Neural progenitor cell (in vitro differentiated cells): ENCODE results near the gene NUDT21. TPM values are rescaled to one million over a fixed set of nuclear protein-coding genes. Genes with fewer than 3 reads are reported as not detected.
"Not testable (repeated sequence)": the region's sequence is repeated elsewhere in the genome, so short reads cannot be mapped to it uniquely, and the experiment has no call there.

Experiments
- DNase-seq: peaks from one replicate; pipeline ENCODE4 v3.0.0-alpha.2; 2016; ENCODE audit warnings: low spot score
- H2AFZ ChIP-seq: fragments of 200-600 bp; sonication (generic); replicated peaks from 2 replicates; pipeline ENCODE4 v1.6.1; 2016; ENCODE audit warnings: antibody characterized with exemption
- H3F3A ChIP-seq: fragments of 200-600 bp; sonication (generic); 2 replicates; pipeline ENCODE4 v1.6.1; 2016; ENCODE audit warnings: antibody characterized with exemption, low read depth
- H3K27ac ChIP-seq: fragments of 200-600 bp; sonication (generic); 2 replicates; pipeline ENCODE4 v1.5.1; 2016; ENCODE audit warnings: mild to moderate bottlenecking
- H3K27me3 ChIP-seq: fragments of 200-600 bp; sonication (generic); 2 replicates; pipeline ENCODE4 v1.6.1; 2016; ENCODE audit warnings: mild to moderate bottlenecking, moderate library complexity
- H3K36me3 ChIP-seq: fragments of 200-600 bp; sonication (generic); 2 replicates; pipeline ENCODE4 v1.5.1; 2016
- H3K4me1 ChIP-seq: fragments of 200-600 bp; sonication (generic); 2 replicates; pipeline ENCODE4 v1.6.1; 2016; ENCODE audit warnings: mixed run types
- H3K4me2 ChIP-seq: fragments of 200-600 bp; sonication (generic); 2 replicates; pipeline ENCODE4 v1.6.1; 2016
- H3K4me3 ChIP-seq: fragments of 200-600 bp; sonication (generic); 2 replicates; pipeline ENCODE4 v1.5.1; 2016
- H3K79me2 ChIP-seq: fragments of 200-600 bp; sonication (generic); 2 replicates; pipeline ENCODE4 v1.6.1; 2016; ENCODE audit warnings: low read depth
- H3K9ac ChIP-seq: fragments of 200-600 bp; sonication (generic); 2 replicates; pipeline ENCODE4 v1.6.1; 2016
- H3K9me3 ChIP-seq: fragments of 200-600 bp; sonication (generic); 2 replicates; pipeline ENCODE4 v1.5.1; 2016; ENCODE audit warnings: low read depth
- H4K20me1 ChIP-seq: fragments of 200-600 bp; sonication (generic); 2 replicates; pipeline ENCODE4 v1.6.1; 2016; ENCODE audit warnings: low read depth
- H3K27ac Mint-ChIP-seq: 3 replicates; pipeline ENCODE4 v1.8.0; 2021; ENCODE audit warnings: mixed read lengths
- H3K27me3 Mint-ChIP-seq: 2 replicates; pipeline ENCODE4 v1.8.0; 2022; ENCODE audit warnings: low read depth, mild to moderate bottlenecking, inconsistent platforms, moderate library complexity, mixed read lengths; ENCODE audit not compliant: insufficient read depth
- H3K36me3 Mint-ChIP-seq: 3 replicates; pipeline ENCODE4 v1.8.0; 2021; ENCODE audit warnings: mixed read lengths
- H3K4me1 Mint-ChIP-seq: 3 replicates; pipeline ENCODE4 v1.8.0; 2021; ENCODE audit warnings: mixed read lengths
- H3K4me3 Mint-ChIP-seq: 3 replicates; pipeline ENCODE4 v1.8.0; 2021; ENCODE audit warnings: mild to moderate bottlenecking, moderate library complexity, mixed read lengths
- H3K9me3 Mint-ChIP-seq: 3 replicates; pipeline ENCODE4 v1.8.0; 2020; ENCODE audit warnings: mixed read lengths
- CTCF ChIP-seq: fragments of 200-600 bp; sonication (generic); IDR thresholded peaks from 2 replicates; pipeline ENCODE4 v1.5.1; 2017; ENCODE audit warnings: antibody characterized with exemption, mild to moderate bottlenecking
- EZH2 ChIP-seq: fragments of 200-600 bp; sonication (generic); IDR thresholded peaks from 2 replicates; pipeline ENCODE4 v1.6.1; 2017; ENCODE audit warnings: antibody characterized with exemption, mild to moderate bottlenecking, moderate library complexity
- EZH2phosphoT487 ChIP-seq: fragments of 200-600 bp; sonication (generic); IDR thresholded peaks from 2 replicates; pipeline ENCODE4 v1.6.1; 2017; ENCODE audit warnings: antibody characterized with exemption
- total RNA-seq: library from RNA; depleted of rRNA; stranded (reverse); fragments of >200 nt; gene quantifications from 2 replicates; pipeline ENCODE4 v1.2.3, GENCODE V29; 2015; ENCODE audit warnings: low replicate concordance

The NUDT21 gene
- total RNA-seq, 1 donor from 2014 or later = 256 TPM

GRCh38 chr16:56399047-56399446 is 52.1 kb downstream of the NUDT21 start:
- Histone ChIP-seq H3K9me3 (no peaks in the 10 kb centered on the region), H3K4me3 (no peak overlapping the region), H4K20me1 (no peaks in the 10 kb centered on the region), H3K27ac (no peak overlapping the region), H3K79me2 (no peaks in the 10 kb centered on the region), H3K4me1 (no peaks in the 10 kb centered on the region), H2AFZ (no peak overlapping the region), H3F3A (peaks cover 3% of the 10 kb centered on the region), H3K27me3 (no peaks in the 10 kb centered on the region), H3K4me2 (no peak overlapping the region), H3K9ac (no peak overlapping the region), H3K36me3 (peaks cover under 1% of the 10 kb centered on the region)
- DNase-seq = no peak
- Mint-ChIP-seq H3K27ac (no peak overlapping the region), H3K27me3 (peaks cover 2% of the 10 kb centered on the region), H3K36me3 (peaks cover 46% of the 10 kb centered on the region), H3K9me3 (peaks cover 12% of the 10 kb centered on the region), H3K4me1 (peaks cover 17% of the 10 kb centered on the region), H3K4me3 (no peak overlapping the region)
- TF ChIP-seq CTCF = no peak

GRCh38 chr16:56396724-56397123 is 54.4 kb downstream of the NUDT21 start:
- H3K4me3 ChIP-seq, H4K20me1 ChIP-seq, H3K4me2 ChIP-seq, H3K4me1 ChIP-seq, H3K27ac ChIP-seq, H3K27ac Mint-ChIP-seq, H2AFZ ChIP-seq, H3K36me3 ChIP-seq, DNase-seq, H3F3A ChIP-seq, H3K9ac ChIP-seq, H3K9me3 ChIP-seq, H3K27me3 Mint-ChIP-seq, H3K4me3 Mint-ChIP-seq, H3K27me3 ChIP-seq, H3K79me2 ChIP-seq: not testable (repeated sequence)
- peaks cover 20% of the 10 kb centered on the region for H3K9me3 Mint-ChIP-seq
- H3K4me1 Mint-ChIP-seq = peaks cover 17% of the 10 kb centered on the region
- peaks cover 53% of the 10 kb centered on the region for H3K36me3 Mint-ChIP-seq

- Histone ChIP-seq H3K4me3 (no peak overlapping the region), H3K4me2 (no peak overlapping the region), H3K79me2 (no peaks in the 10 kb centered on the region), H3K9ac (no peak overlapping the region), H3K9me3 (no peaks in the 10 kb centered on the region), H3K27me3 (no peaks in the 10 kb centered on the region), H3K4me1 (no peaks in the 10 kb centered on the region), H2AFZ (no peak overlapping the region), H3F3A (no peaks in the 10 kb centered on the region), H3K36me3 (peaks cover 4% of the 10 kb centered on the region), H3K27ac (no peak overlapping the region), H4K20me1 (no peaks in the 10 kb centered on the region)
- no peak for DNase-seq
- H3K4me3 Mint-ChIP-seq = no peak overlapping the region
- H3K27me3 Mint-ChIP-seq = no peaks in the 10 kb centered on the region
- H3K4me1 Mint-ChIP-seq = no peaks in the 10 kb centered on the region
- H3K36me3 Mint-ChIP-seq = peaks cover 57% of the 10 kb centered on the region
- peaks cover 17% of the 10 kb centered on the region for H3K9me3 Mint-ChIP-seq
- TF ChIP-seq EZH2phosphoT487 = no peak
- H3K27ac Mint-ChIP-seq = no peak overlapping the region
Observed at GRCh38 chr16:56389554-56389953, 61.6 kb downstream of the NUDT21 start.

GRCh38 chr16:56388209-56388608 is 62.9 kb downstream of the NUDT21 start:
- H3K36me3 ChIP-seq = peaks cover 4% of the 10 kb centered on the region
- no peak overlapping the region for H3K27ac Mint-ChIP-seq
- H3K4me3 Mint-ChIP-seq = no peak overlapping the region
- no peaks in the 10 kb centered on the region for H3F3A ChIP-seq
- no peak for DNase-seq
- H3K4me1 Mint-ChIP-seq = no peaks in the 10 kb centered on the region
- H3K36me3 Mint-ChIP-seq = peaks cover 62% of the 10 kb centered on the region
- H3K4me3 ChIP-seq = no peak overlapping the region
- no peak overlapping the region for H3K4me2 ChIP-seq
- H3K27me3 ChIP-seq = no peaks in the 10 kb centered on the region
- no peaks in the 10 kb centered on the region for H3K27me3 Mint-ChIP-seq
- no peaks in the 10 kb centered on the region for H3K9me3 ChIP-seq
- no peaks in the 10 kb centered on the region for H3K79me2 ChIP-seq
- no peak overlapping the region for H2AFZ ChIP-seq
- no peak overlapping the region for H3K9ac ChIP-seq
- peaks cover 10% of the 10 kb centered on the region for H3K9me3 Mint-ChIP-seq
- H3K27ac ChIP-seq = no peak overlapping the region
- H4K20me1 ChIP-seq = no peaks in the 10 kb centered on the region
- TF ChIP-seq CTCF = no peak
- no peak for TF ChIP-seq EZH2
- no peak for TF ChIP-seq EZH2phosphoT487
- H3K4me1 ChIP-seq = no peaks in the 10 kb centered on the region
